ENCODE results near the gene PRKCH. TPM values are rescaled to one million over a fixed set of nuclear protein-coding genes. Genes with fewer than 3 reads are reported as not detected.

The PRKCH gene
- total and polyA plus RNA-seq, 2 donors (not counting 3 experiments of a cell fraction or from before 2014, with no cell fraction given) = 97.7 to 103 TPM

- no peak for DNase-seq (ENCODE audit: low read depth, low spot score)
- Histone ChIP-seq H3K9me1 (replicated peaks; ENCODE audit: control insufficient read depth, extremely low read depth, insufficient read depth, low read length) (no peaks in the 10 kb centered on the region), H3K9me3 (replicated peaks; ENCODE audit: control insufficient read depth, insufficient read depth, low read length) (no peaks in the 10 kb centered on the region), H3K27ac (ENCODE audit: insufficient read depth, low read depth, low read length) (no peak overlapping the region), H4K20me1 (replicated peaks; ENCODE audit: control insufficient read depth, extremely low read depth, insufficient read depth, low read length) (no peaks in the 10 kb centered on the region), H3K79me2 (ENCODE audit: control insufficient read depth, insufficient read depth, low read length) (no peaks in the 10 kb centered on the region), H3K4me3 (replicated peaks in 1 of 3; ENCODE audit: insufficient read depth in 1 of 3, low read depth in 1 of 3, low read length in 3 of 3) (no peak overlapping the region), H3K4me1 (ENCODE audit: control insufficient read depth, extremely low read depth, insufficient read depth, low read length) (peaks cover 5% of the 10 kb centered on the region), H3K36me3 (ENCODE audit: control insufficient read depth in 2 of 2, extremely low read depth in 1 of 2, insufficient read depth in 2 of 2, low read length in 2 of 2) (peaks cover 2 to 9% of the 10 kb centered on the region in 2 experiments), H2AFZ (ENCODE audit: low read depth, low read length) (no peak overlapping the region), H3K9ac (replicated peaks; ENCODE audit: extremely low read depth, insufficient read depth, low read length) (no peak overlapping the region), H3K4me2 (ENCODE audit: insufficient read depth, low read length) (no peak overlapping the region), H3K27me3 (ENCODE audit: control insufficient read depth in 2 of 2, insufficient read depth in 2 of 2, low read length in 2 of 2) (no peaks in the 10 kb centered on the region)
- POLR2A ChIA-PET = no interaction called here
- TF ChIP-seq MYC (IDR thresholded peaks at IDR 0.05; ENCODE audit: low read depth, low read length) (no peak), GATA2 (IDR thresholded peaks at IDR 0.05; ENCODE audit: insufficient read depth, insufficient read length, low read depth, low read length) (no peak), MAX (IDR thresholded peaks at IDR 0.05; ENCODE audit: insufficient read depth, insufficient read length) (no peak), POLR2AphosphoS5 (IDR thresholded peaks at IDR 0.05; ENCODE audit: insufficient read depth, low read depth, low read length) (no peak), EZH2 (IDR thresholded peaks at IDR 0.05; ENCODE audit: borderline replicate concordance, low read depth, low read length, severe bottlenecking) (no peak), POLR2A (IDR thresholded peaks at IDR 0.05; ENCODE audit: low read depth, low read length) (no peak), FOS (IDR thresholded peaks at IDR 0.05; ENCODE audit: borderline replicate concordance, insufficient read depth, low read length) (no peak), JUN (IDR thresholded peaks at IDR 0.05; ENCODE audit: borderline replicate concordance, insufficient read depth, insufficient read length, low read depth) (no peak)
- TF ChIP-seq, protein P1, sequence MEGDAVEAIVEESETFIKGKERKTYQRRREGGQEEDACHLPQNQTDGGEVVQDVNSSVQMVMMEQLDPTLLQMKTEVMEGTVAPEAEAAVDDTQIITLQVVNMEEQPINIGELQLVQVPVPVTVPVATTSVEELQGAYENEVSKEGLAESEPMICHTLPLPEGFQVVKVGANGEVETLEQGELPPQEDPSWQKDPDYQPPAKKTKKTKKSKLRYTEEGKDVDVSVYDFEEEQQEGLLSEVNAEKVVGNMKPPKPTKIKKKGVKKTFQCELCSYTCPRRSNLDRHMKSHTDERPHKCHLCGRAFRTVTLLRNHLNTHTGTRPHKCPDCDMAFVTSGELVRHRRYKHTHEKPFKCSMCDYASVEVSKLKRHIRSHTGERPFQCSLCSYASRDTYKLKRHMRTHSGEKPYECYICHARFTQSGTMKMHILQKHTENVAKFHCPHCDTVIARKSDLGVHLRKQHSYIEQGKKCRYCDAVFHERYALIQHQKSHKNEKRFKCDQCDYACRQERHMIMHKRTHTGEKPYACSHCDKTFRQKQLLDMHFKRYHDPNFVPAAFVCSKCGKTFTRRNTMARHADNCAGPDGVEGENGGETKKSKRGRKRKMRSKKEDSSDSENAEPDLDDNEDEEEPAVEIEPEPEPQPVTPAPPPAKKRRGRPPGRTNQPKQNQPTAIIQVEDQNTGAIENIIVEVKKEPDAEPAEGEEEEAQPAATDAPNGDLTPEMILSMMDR (IDR thresholded peaks at IDR 0.05; ENCODE audit: extremely low read depth in 1 of 2, insufficient read depth in 1 of 2, low read depth in 1 of 2, low read length in 2 of 2) = no peak
- CTCF ChIA-PET = interaction anchor here (0.9 to 1.4 kb wide), 4 partner anchors 12 to 326 kb away, joined by 3 to 4 read pairs (median 4); no protein-coding TSS in a partner anchor
- dilution Hi-C loops (cut with MboI; ENCODE audit: extremely low pct_ligation_motif_present, low sequenced_read_pairs) (no loop called here), intact Hi-C loops (cut with micrococcal nuclease) (no loop called here)
- no peak for FAIRE-seq
- BruUV-seq (replicated peaks) = no TSS peak
Measured at GRCh38 chr14:61510736-61511557, 189.6 kb downstream of the PRKCH start.
